Renal cortical epithelial cell (primary cell): ENCODE data around the gene ZCWPW1. TPM values are rescaled to one million over a fixed set of nuclear protein-coding genes. Genes with fewer than 3 reads are reported as not detected.

ENCODE experiments used
- DNase-seq: peaks from one replicate; pipeline ENCODE4 v3.0.0-alpha.2; 2011; ENCODE audit warnings: low read depth
- total RNA-seq: library from RNA; depleted of rRNA; stranded (reverse); fragments of >200 nt; gene quantifications from 2 replicates; pipeline ENCODE4 v1.2.3, GENCODE V29; 2014

ZCWPW1 gene, protein sequence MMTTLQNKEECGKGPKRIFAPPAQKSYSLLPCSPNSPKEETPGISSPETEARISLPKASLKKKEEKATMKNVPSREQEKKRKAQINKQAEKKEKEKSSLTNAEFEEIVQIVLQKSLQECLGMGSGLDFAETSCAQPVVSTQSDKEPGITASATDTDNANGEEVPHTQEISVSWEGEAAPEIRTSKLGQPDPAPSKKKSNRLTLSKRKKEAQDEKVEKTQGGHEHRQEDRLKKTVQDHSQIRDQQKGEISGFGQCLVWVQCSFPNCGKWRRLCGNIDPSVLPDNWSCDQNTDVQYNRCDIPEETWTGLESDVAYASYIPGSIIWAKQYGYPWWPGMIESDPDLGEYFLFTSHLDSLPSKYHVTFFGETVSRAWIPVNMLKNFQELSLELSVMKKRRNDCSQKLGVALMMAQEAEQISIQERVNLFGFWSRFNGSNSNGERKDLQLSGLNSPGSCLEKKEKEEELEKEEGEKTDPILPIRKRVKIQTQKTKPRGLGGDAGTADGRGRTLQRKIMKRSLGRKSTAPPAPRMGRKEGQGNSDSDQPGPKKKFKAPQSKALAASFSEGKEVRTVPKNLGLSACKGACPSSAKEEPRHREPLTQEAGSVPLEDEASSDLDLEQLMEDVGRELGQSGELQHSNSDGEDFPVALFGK
- 0.17 and 2.8 TPM in 2 replicates for total RNA-seq

DNA sequence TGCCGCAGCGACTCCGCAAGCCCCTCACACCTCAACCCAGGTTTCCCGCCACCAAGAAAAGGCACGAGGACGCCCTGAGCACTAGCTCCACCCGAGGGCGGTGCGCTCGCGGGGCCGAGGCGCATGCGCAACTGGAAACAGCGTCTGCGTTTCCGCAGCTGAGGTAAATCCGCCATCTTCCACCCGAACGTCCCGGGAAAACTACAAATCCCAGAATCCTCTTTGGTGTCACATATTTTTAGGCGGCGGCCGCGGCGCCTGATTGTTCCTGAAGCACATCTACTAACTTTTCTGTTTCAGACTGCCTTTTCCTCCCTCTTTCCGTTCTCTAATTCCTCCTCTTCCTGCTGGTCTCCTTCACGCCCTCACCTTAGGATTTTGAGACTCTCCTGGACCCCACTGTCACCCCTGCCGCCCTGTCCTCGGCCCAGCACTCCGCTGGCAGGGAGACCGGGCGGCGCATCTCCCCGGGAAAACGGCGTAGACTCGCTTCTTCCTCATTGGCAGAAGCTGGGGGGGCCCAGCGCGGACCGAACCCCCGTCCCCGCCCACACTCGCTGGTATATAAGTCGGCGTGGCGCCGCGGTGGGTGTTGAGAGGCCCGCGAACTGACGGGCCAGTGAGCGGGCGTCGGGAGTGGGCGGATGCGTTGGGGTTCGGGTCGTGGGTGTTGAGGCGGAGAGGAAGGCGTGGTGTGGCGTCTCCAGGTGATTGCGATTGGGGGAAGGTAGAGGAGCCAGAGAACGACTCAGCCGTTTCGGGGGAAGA is at the start of gene ZCWPW1:
Gene ZCWPW1 (minus strand): TSS at position 505 of the 768 bp plus-strand sequence. CDS start 8,054 bp downstream, outside the sequence.
- DNase-seq: peak; percentile 95

DNA sequence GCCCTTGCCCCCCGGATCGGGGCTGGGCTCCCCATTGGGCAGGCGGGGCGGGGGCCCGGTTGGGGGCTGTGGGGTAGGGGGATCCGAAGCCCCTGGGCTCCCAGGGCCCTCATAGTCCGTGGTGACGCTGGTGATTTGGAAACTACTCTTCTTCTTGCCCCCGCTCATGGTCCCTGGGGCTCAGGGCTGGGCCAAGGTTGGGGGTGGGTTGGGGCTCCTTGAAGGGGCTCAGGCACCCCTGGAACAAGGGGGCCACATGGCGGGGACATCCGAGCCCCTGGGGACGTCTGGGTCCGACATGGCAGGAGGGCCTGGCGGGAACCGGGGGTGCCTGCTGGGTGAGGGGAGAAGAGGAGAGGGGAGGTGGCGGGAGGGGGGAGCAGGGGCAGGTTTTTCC is 49.4 kb upstream of the ZCWPW1 start:
- no peak for DNase-seq

DNA sequence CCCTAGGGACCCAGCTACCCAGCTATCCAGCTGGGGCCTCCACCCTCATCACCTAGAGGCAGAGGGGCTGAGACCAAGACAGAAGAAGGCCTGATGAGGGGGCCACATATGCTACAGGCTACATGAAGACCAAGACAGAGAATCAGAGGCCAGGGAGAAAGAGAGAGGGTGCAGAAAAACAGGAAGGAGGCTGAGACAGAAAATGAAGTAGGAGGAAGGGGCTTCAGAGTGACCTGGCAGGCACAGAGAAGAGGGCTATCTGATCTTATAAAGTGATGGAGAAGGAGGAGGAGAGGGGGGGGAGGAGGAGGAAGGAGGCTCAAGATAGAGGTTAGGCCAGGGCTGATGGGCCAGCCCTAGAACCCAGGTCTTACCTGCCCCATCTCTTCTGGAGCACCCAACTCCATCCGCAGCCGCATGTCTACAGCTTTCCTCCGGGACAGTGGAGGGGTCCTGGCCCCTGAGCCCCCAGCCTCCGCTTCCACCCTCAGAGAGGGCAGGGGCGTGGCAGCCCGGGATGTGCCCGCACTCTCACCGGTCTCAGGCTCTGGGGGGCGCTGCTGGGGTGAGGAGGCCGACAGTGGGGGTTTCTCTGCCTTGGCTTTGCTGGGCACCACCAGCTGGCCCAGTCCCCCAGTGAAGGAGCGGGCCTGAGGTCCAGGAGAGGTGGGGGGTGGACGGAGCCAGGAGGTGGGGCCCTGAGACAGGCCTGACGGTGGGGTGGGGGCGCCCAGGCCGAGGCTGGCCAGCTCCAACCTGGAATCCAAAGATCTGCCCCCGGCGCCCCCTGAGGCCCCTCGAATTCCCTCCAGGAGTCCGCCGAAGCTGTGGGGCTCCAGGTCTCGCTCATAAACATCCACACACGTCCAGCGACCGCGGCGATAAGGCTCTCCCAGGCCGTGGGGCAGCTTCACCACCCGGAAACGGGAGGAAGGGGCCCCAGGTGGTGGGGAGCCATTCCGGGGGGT is 48.7 kb upstream of the ZCWPW1 start:
- no peak for DNase-seq

DNA sequence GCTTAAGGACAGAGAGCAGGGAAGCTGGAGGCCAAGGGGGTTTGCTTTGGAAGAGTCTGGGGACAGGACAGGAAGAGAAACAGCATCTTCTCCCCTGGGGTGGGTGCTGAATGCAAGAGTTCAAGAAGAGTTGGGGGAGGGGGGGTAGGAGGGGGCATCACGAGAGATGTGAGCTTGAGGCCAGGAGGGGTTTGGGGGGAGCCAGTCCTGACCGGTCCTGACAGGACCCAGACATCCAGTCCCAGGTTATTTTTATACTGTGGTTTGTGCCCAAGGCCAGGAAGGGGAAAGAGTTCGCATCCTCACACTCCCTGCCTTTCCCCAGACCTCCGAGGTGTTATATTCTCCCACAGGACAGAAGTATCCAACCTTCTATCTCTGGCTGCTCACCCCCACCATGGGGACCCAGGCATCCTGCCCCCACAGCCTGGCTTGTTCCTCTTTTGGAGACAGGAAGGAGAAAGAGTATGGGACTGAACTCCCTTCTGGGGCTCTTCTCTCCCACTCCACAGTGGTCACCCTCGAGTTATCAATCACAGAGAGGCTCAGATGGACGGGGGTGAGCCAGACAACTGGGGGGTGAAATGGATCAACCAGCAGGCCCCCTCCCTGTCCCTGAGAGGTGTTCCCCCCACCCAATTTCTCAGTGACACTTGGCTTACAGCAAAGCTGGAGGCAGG is 47.7 kb upstream of the ZCWPW1 start:
- DNase-seq: no peak

DNA sequence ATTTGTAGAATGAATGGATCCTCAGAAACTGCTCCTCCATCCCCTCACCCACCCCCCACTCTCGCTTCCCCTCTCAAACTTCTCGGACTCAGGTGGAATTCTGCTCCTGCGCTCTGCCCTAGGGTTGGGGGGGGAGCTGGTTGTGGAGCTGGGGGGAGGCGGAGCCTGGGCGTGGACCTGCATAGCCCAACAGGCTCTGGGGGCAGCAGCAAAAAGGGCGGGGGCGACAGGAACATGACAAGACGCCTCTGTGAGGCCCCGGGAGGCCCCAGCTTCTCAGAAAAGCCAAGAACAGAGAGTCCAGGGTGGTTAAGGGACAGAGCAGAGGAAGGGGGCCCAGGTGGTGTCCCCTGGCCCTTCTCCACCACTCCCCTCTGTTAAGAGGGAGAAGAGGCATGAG is 47.0 kb upstream of the ZCWPW1 start:
- no peak for DNase-seq

DNA sequence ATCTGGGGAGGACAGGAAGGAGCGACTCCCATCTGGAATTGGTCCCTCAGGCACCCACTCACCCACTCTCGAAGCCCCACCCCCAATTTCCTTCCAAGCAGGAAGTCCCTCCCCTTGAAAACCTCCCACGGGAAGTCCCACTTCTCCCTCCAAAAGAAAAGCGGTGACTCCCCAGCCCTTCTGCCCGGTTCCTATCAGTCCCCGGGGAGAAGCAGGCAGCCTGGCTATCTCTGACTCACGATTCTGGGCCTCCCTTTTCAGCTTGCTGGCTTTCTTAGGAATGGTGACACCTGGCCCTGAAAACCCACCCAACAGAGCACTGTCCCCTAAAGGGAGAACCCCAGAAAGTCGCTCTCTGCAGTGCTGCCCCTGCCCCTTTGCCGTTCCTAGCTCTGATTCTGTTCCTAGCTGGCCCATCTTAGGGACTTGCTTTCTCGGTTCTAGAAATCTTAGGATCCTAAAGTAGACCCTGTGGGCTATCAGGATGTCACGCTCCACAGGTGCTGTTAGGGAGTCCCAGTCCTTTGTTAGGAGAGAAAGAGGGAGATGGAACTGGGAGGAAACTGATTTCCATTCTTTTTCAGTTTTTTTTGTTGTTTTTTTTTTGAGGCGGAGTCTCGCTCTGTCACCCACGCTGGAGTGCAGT is 44.5 kb upstream of the ZCWPW1 start:
- no peak for DNase-seq

DNA sequence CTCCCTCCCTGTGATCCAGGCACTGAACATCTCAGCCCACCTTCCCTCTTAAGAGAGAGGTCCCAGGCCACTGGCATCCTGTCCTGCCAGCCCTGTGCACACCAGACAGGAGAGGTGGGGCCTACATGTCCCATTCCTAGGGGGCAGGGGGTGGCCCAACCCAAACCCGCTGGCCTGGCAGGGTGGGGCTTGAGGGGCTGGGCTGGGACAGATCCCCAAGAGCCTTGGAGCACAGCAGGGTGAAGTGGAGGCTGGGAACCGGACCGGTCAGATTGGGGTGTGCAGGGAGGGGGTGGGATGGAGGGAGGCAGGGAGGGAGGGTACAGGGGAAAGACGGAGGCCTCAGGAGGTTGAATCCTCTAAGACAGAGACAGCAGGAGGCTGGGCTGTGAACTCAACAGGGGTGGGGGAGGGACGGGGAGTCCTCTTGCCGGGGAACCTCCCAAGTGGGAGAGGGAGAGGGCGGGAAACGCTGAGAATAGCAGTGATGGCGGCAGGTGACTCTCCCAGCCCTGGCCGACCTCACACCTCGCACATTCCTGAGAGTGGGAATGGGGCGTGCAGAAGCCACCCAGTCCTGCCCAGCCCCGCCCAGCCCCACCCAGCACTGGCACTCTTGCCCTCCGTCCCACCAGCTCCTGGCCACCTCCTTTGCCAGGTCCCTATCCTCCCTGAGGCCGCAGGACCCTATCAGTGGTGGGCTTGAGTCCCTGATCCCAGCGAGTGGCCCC is 43.8 kb upstream of the ZCWPW1 start:
- DNase-seq: no peak

DNA sequence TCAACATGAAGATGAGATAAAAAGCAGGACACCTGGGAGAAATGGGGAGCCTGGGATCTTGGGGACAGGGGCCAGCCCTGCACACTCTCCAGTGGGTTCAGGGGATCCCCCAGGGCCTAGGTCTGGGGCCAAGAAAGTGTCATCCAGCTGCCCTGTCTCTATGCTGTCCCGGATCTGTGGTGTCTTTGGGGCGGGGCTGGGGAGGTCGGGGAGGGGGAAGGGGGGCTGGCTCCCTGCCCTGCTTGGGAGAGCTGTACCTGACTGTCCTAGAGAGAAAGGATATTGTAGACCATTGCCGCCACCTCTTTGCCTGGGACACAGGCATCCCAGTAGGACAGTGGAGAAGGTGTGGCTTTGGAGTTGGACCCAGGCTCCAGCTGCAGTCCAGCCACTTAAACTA is 42.5 kb upstream of the ZCWPW1 start:
- DNase-seq: no peak

DNA sequence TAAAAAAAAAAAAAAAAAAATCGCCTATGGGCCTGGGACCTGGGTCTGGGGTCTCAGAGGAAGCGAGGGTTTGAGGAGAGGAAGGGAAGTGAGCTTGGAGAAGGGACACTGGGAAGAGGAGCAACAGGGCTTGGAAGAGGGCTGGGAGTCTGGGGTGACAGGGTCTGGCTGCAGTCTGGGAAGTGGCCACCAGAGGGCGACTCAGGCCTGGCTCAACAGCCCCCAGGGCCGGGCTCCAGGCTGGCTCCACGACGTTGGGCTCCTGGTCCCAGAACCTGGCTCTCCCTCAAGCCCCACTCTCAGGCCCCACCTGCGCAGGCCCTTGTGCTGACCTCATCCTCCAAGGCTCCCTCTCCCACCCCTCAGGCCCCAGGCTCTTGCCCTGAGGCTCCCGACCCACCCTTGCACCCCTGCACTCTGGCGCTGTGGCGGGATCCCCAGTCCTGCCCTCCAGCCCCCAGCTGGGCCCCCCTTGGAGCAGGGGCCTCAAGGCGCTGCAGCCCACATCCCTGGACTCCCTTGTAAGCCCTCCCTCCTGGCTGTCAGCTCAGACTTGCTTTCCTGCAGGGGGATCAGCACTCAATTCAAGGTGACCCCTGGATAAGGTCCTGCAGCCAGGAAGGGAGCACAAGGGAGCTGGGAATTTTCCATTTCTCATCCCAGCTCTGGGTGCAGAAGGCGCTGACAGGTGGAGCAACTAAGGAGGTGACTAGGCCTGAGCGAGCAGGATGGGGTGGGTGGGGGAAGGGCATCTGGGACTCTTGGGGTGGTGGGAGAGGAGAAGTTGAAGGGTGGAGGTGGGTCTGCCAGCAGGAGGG is 40.9 kb upstream of the ZCWPW1 start:
- peak; percentile 40 for DNase-seq

DNA sequence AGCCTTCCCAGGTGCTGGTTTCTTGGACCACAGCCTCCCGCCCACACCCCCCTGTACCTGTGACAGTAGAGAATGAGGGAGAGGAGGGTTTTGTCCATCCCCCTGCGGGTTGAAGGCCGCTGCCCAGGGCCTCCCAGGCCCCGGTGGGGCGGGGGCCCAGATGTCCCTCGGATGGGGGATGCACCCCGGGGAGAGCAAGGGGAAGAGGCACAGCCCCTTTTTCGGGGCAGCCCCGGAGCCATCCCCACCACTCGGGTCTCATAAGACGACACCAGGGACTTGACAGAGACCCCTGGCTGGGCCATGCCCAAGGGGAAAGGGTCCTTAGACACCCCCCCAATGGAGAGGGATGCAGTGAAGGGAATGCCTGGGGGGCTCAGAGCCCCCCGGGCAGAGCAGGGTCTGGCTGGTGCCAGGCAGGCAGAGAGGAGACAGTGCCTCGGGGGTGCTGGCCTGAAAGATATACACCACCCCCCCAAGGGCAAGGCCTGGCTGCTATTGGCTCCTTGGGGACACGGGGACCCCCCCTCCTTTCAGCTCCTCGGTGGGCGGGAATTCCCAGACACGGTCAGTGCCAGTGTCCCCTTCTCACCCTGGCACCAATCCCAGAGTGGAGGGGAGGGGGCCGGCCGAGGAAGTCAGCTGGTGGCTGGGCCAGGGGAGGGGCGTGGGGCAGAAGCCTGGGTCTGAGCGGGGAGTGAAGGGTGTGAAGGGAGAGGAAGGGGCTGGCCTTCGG is 39.3 kb upstream of the ZCWPW1 start:
- DNase-seq: no peak

DNA sequence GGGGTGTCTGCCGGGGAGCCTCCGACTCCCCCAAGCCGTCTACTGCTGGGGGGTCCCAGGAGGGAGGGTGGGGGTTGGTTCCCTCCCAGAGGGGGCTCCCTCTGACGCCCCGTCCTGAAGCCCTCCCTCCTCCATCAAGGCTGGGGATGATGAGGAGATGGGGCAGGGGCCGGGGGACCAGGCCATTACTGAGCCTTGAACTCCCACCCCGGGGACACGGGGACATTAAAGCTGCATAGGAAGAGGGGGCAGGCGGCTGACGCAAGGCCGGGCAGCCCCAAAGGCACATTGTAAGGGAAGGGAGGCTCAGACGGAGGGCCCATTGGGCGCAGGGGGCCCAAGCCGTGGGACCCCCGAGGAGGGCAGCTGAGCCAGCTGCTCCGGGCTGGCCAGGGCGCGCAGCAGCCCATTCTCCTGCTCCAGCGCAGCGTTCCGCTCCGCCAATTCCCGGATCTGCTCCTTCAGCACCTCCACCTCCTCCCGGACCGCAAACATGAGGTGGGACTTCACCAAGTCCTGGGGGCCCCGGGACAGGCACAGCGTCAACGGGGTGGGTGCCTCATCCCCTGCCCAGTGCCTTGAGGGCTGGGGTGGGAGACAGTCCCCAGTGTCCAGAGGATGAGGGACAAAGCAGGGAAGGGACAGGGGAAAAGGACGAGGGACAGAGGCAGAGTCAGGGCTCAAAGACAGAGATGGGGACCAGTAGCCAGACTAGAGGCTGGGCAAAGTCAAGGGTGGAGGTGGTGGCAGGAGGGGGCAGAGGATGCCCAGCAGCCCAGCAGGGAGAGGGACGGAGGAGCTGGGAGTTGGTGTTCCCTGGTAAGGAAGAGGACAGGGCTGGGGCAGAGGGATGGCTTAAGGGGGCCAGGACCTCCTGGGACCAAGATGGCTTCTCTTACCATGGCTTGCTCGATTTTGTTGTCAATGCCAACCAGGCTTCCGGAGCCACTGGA is 38.4 kb upstream of the ZCWPW1 start:
- no peak for DNase-seq

DNA sequence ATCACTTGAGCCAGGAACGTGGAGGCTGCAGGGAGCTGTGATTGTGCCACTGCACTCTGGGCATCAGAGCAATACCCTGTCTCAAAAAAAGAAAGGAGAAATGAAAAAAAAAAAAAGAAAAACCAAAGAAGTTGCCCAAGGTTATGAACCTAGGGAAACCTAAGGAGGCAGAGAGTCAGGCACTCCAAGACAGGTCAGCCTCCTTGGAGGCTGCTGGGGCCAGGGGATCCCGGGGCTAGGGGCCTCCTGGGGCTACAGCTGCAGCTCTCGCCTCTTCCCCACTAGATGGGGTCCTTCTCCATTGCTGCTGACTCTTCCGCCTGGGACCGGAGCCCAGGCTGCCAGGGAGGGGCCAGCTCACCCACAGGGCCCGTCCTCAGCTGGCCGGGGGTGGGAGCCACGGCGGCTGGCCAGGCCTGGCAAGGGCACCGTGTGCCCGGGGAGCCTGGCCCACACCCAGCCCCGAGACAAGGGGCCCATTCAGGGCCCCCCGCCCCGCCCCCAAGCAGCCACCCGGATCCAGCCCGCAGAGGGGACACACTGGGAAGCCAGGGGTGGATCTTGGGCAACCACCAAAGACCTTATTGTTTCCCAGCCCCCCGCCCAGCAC is 37.3 kb upstream of the ZCWPW1 start:
- peak; percentile 57 for DNase-seq

DNA sequence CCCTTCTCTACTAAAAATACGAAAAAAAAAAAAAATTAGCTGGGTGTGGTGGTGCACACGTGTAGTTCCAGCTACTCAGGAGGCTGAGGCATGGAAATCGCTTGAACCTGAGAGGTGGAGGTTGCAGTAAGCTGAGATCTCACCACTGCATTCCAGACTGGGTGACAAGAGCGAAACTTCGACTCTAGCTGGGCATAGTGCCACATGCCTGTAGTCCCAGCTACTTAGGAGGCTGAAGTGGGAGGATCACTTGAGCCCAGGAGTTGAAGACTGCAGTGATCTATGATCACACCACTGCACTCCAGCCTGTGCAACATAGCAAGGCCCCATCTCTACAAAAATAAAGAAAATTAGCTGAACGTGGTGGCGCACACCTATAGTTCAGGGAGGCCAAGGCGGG is 36.8 kb upstream of the ZCWPW1 start:
- no peak for DNase-seq

DNA sequence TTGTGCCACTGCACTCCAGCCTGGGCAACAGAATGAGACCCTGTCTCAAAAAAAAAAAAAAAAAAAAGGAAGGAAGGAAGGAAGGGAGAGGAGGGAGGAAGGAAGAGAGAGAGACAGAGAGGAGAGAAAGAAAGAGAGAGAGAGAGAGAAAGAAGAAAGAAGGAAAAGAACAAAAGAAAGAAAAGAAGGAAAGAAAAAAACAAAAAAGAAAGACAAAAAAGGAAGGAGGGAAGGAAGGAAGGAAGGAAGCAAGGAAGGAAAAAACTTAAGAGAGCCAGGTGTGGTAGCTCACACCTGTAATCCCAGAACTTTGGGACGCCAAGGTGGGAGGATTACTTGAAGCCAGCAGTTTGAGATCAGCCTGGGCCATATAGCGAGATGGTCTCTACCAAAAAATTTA is 36.3 kb upstream of the ZCWPW1 start:
- no peak for DNase-seq

DNA sequence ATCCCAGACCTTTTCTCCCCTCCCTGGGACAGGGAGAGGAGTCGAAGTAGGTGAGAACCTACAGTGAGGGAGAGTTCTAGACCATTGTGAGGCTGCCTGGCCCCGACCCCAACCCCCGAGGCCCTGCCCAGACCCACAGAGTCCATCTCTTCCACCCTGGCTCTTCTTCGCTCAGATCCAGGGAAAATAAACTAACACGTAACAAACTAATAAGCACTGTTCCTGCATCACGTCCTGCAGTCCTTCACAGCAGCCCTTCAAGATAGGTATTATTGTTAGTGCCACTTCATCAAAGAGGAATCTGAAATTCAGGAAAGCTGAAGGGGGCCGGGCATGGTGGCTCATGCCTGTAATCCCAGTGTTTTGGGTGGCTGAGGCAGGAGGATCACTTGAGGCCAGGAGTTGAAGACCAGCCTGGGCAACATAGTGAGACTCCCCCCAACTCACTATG is 35.7 kb upstream of the ZCWPW1 start, which contains the start of gene SPACDR:
Gene SPACDR (minus strand): TSS at position 51 of the 451 bp plus-strand sequence. CDS start 235 bp downstream, outside the sequence.
- DNase-seq: no peak

DNA sequence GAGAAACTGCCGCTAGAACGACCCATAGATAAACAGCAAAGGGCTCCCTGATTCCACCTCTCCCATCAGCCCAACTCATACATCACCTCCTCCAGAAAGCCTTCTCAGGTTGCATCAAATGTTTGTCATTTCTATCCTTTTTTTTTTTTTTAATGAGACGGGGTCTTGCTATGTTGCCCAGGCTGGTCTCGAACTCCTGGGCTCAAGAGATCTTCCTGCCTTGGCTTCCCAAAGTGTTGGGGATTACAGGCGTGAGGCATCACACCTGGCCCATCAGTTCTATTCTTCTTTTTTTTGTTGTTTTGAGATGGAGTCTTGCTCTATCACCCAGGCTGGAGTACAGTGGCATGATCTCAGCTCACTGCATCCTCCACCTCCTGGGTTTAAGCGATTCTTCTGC is 28.5 kb upstream of the ZCWPW1 start:
- no peak for DNase-seq
